ENCODE results near the gene GABBR2. TPM values are rescaled to one million over a fixed set of nuclear protein-coding genes. Genes with fewer than 3 reads are reported as not detected.
"Not testable (repeated sequence)": the region's sequence is repeated elsewhere in the genome, so short reads cannot be mapped to it uniquely, and the experiment has no call there.

The GABBR2 gene
- total RNA-seq, 1 donor, result 0.27 TPM

- TF ChIP-seq CTCF (IDR thresholded peaks at IDR 0.05; ENCODE audit: insufficient read depth, low read length), result no peak
- no peak for DNase-seq (ENCODE audit: low read depth)
- H3K4me3 ChIP-seq (ENCODE audit: low read depth, low read length), result no peak overlapping the region
These were observed 115.1 kb downstream of the GABBR2 start for GRCh38 chr9:98593354-98594253.

- no peak for TF ChIP-seq CTCF (IDR thresholded peaks at IDR 0.05; ENCODE audit: insufficient read depth, low read length)
- no peak for DNase-seq (ENCODE audit: low read depth)
- no peak overlapping the region for H3K4me3 ChIP-seq (ENCODE audit: low read depth, low read length)
These were observed 117.0 kb downstream of the GABBR2 start for GRCh38 chr9:98591696-98592095.

GRCh38 chr9:98590101-98590500, 118.6 kb downstream of the GABBR2 start:
- no peak overlapping the region for H3K4me3 ChIP-seq (ENCODE audit: low read depth, low read length)
- DNase-seq (ENCODE audit: low read depth), result no peak
- no peak for TF ChIP-seq CTCF (IDR thresholded peaks at IDR 0.05; ENCODE audit: insufficient read depth, low read length)

GRCh38 chr9:98589102-98589501, 119.6 kb downstream of the GABBR2 start:
- DNase-seq (ENCODE audit: low read depth), result no peak
- no peak overlapping the region for H3K4me3 ChIP-seq (ENCODE audit: low read depth, low read length)
- TF ChIP-seq CTCF (IDR thresholded peaks at IDR 0.05; ENCODE audit: insufficient read depth, low read length), result no peak

GRCh38 chr9:98584853-98585438, 123.8 kb downstream of the GABBR2 start:
- not testable (repeated sequence) for H3K4me3 ChIP-seq (ENCODE audit: low read depth, low read length); DNase-seq (ENCODE audit: low read depth)

- no peak for TF ChIP-seq CTCF (IDR thresholded peaks at IDR 0.05; ENCODE audit: insufficient read depth, low read length)
- DNase-seq (ENCODE audit: low read depth), result no peak
- no peak overlapping the region for H3K4me3 ChIP-seq (ENCODE audit: low read depth, low read length)
These were observed 124.7 kb downstream of the GABBR2 start for GRCh38 chr9:98584059-98584458.

- DNase-seq (ENCODE audit: low read depth), result no peak
- no peak overlapping the region for H3K4me3 ChIP-seq (ENCODE audit: low read depth, low read length)
- TF ChIP-seq CTCF (IDR thresholded peaks at IDR 0.05; ENCODE audit: insufficient read depth, low read length), result no peak
These were observed 125.3 kb downstream of the GABBR2 start for GRCh38 chr9:98583417-98583816.
